HG03571 (cell line): Measurements from ENCODE around the gene TTYH3.
"Not testable (repeated sequence)": the region's sequence is repeated elsewhere in the genome, so short reads cannot be mapped to it uniquely, and the experiment has no call there.

Experiments
- ATAC-seq: cut with Tn5 transposase; IDR thresholded peaks from one replicate; pipeline ENCODE4 v1.9.1; 2021; ENCODE audit not compliant: unreplicated experiment

The TTYH3 gene

GRCh38 chr7:2631946-2632732 is at the start of gene TTYH3:
Gene TTYH3 (plus strand): TSS chr7:2631986. CDS start chr7:2632156, 170 bp downstream.
- peak; percentile 32 for ATAC-seq

- no peak for ATAC-seq
Measured at GRCh38 chr7:2582006-2582735, 49.6 kb upstream of the TTYH3 start.

GRCh38 chr7:2583798-2584580 is 47.8 kb upstream of the TTYH3 start:
- no peak for ATAC-seq

- ATAC-seq, result no peak
Measured at GRCh38 chr7:2585446-2585845, 46.3 kb upstream of the TTYH3 start.

GRCh38 chr7:2586326-2587020 is 45.3 kb upstream of the TTYH3 start:
- no peak for ATAC-seq

- ATAC-seq, result no peak
Measured at GRCh38 chr7:2587134-2587533, 44.7 kb upstream of the TTYH3 start.

- no peak for ATAC-seq
Measured at GRCh38 chr7:2587778-2588177, 44.0 kb upstream of the TTYH3 start.

GRCh38 chr7:2589341-2589740 is 42.4 kb upstream of the TTYH3 start:
- no peak for ATAC-seq

GRCh38 chr7:2589941-2590340 is 41.8 kb upstream of the TTYH3 start:
- not testable (repeated sequence) for ATAC-seq

GRCh38 chr7:2592375-2592865 is 39.4 kb upstream of the TTYH3 start:
- ATAC-seq, result no peak

- ATAC-seq, result no peak
Measured at GRCh38 chr7:2593036-2593727, 38.6 kb upstream of the TTYH3 start.

- ATAC-seq, result no peak
Measured at GRCh38 chr7:2594599-2594998, 37.2 kb upstream of the TTYH3 start.

GRCh38 chr7:2595258-2595860 is 36.4 kb upstream of the TTYH3 start:
- no peak for ATAC-seq

GRCh38 chr7:2596464-2597272 is 35.1 kb upstream of the TTYH3 start:
- no peak for ATAC-seq

- no peak for ATAC-seq
Measured at GRCh38 chr7:2597273-2597640, 34.5 kb upstream of the TTYH3 start.

GRCh38 chr7:2598154-2598823 is 33.5 kb upstream of the TTYH3 start:
- no peak for ATAC-seq

GRCh38 chr7:2601065-2601464 is 30.7 kb upstream of the TTYH3 start:
- no peak for ATAC-seq

- ATAC-seq, result no peak
Measured at GRCh38 chr7:2601907-2602306, 29.9 kb upstream of the TTYH3 start.
